CD4-positive, alpha-beta T cell treated with Interferon gamma for 1 hour (primary cell): ENCODE measurements around the gene DTX1.

Experiments
- DNase-seq: peaks from one replicate; pipeline ENCODE4 v3.0.0-alpha.2; 2020

DTX1 gene

DNA sequence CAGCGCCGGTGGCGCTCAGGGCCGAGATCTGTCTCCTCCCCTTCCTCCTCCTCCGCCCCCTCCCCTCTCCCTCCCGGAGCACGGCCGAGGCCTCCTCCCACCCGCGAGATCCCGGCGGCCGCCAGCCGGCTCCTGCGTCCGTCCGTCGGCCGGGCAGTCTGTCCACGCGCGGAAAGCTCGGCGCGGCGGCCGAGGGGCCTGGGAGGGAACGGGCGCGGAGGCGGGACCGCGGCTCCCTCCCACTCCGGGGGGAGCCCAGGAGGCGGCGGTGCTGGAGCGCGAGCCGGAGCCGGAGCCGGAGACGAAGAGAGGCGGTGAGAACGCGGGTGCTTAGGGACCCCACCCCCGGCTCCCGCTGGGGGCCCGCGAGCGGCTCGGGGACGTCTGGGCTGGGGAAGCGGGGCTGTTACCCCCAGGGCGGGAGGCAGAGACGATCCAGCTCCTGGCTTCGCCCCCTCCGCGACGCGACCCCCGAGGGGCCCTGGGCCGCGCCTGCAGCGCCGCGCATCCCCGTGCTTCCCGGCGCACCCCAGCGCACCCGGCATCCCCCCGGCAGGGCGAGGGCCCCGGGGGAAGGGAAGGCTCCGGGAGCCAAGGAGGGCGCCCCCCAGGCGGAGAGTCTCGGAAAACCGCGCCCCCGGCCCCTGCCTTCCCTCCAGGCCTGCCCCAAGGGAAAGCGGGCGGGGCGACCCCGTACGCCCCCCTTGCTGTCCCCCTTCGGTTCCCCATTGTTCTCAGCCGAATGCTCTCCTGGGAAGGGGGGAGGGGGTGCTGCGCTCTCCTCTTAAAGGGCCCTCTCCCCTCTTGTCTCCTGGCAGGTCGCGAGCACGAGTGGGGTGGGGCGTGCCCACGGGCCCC is at the start of gene DTX1:
Gene DTX1, plus strand, starts transcription at position 100 of the 858 bp plus-strand sequence. CDS start 1,463 bp downstream, outside the sequence.
- peak; percentile 20 for DNase-seq

DNA sequence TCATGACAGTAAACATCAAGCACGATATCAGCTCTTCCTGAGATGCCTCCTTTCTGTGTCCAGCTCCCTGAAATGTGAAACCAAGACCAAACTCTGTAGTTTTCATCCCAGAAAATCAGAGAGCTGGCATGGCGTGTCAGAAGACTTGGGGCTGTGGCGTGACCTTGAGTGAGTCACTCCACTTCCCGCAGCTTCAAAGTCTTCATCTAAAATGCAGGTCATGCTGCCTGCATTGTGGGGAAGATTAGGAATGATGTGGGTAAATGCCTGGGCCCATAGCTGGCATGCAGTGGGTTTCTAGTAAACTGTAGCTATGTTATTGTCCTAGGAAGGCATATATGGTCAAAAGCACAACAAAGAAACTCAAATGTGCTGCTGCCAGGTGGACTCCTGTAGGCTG is 49.4 kb upstream of the DTX1 start:
- no peak for DNase-seq

DNA sequence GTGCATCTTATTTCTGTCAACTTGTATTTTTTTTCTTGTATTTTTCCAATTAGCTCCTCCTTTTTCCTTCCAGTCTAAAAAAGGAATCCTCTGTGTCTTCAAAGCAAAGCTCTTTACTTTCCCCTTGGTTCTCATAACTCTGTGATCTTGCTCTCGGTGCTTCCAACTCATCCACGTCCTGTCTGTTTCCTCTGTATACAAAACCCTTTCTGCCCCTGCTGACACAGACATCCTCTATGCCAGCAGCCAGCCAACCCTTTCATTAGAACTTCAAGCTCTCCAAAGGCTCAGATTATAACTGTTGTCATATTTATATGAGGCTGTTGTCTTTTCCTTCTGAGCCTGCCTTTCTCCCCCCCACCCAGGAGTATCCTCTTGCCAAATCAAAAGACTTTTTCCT is 45.8 kb upstream of the DTX1 start:
- DNase-seq: no peak

DNA sequence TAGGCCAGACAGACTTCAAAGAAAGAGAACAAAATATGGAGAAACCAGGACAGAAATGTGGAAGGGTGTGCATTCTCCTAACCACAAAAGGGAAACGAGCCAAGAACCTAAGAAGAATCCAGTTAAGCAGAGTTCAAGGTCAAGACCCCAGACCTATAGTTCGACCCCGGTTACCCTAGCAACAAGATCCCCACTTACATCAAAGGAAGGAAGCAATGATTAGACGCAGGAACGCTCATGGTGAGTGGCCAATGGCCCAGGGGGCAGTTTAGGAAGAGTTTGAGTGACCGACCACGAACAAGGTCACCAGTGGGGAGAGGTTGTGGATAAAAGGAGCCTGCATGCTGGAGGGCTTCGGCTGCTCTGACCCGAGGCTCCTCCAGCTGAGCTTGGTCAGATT is 42.0 kb upstream of the DTX1 start:
- no peak for DNase-seq

DNA sequence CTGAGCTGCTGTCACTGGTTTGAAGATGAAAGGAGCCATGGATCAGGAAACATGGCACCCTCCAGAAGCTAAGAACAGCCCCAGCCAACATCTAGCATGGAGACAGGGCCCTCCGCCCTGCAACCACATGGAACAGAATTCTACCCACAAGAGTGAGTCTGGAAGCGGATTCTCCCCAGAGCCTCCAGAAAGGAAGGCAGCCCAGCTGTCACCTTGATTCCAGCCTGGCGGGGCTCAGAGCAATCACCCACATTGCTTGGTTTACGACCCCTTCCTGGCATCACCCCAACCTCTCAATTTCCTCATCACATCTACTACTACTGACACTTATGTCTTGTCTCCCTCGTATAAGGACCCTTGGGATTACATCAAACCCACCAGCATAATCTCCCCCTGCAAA is 39.7 kb upstream of the DTX1 start:
- no peak for DNase-seq

DNA sequence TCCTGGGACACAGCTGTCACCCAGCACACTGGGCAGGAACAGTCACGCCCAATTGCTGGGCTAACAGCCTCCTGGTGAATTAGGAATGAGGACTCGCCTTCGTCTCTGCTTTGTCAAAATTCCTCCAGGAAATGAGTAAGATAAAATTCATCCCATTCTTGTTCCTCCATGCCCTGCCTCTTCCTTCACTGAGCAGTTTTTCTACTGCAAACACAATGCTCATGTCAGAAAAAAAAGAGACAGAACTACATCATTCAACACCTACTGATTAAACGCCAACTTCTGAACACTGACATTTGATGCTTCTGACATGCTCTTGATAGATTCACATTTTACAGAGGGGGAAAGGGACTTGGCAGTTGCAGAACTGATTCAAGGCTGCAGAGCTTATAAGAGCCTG is 37.5 kb upstream of the DTX1 start:
- no peak for DNase-seq

DNA sequence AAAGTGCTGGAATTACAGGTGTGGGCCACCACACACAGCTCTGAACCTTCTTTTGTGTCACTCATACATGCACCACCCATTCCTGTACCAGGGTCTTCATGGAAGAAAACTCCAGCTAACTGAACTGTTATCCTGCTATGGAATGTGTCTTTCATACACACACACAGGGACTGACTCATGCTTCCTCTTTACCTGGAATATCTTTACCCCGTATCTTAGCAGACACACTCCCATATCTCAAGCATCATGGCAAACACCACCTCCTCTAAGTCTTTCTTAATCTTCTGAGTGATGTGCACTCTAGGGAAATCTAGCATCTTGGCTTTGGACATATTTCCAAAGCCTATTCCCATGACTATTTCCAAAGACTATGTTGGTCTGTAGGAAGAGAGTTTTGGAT is 35.0 kb upstream of the DTX1 start:
- no peak for DNase-seq

DNA sequence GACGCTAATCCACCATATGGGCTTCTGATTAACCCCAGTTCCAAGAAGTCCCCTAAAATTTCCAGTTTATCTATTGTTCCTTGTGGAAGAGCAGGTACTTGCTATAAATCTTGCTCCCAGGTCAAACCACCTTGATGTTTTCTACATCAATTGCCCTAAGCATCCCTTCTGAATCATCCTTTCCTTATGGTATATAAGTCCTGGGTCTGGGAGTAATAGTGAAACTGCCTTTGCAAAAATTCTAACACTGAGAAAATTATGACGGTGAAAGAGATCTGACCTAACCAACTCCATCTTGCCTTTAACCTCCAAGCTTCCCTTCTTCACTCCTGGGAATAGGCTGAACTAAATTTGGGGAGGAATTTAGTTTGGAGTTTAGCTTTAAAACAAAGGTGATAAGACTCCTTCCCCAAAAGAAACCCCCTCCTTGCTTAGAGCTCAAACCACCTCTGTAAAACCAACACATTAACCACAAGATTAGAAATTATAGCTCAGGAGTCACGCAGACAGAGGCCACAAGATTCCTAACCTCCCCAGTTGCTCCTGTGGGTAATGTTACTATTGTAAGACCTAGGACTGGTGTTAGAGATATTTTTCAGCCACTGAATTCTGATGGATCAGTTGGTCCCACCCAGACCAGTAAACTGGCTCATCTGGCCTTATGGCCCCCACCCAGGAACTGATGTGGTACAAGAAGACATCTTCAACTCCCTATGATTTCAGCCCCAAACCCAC is 33.8 kb upstream of the DTX1 start:
- no peak for DNase-seq

DNA sequence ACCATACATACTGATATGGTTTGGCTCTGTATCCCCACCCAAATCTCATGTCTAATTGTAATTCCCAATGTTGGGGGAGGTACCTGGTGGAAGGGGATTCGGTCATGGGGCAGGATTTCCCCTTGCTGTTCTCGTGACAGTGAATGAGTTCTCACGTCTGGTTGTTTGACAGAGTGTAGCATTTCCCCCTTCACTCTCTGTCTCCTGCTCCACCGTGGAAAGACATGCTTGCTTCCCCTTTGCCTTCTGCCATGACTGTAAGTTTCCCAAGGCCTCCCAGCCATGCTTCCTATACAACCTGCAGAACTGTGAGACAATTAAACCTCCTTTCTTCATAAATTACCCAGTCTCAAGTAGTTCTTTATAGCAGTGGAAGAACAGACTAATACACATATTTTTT is 28.8 kb upstream of the DTX1 start:
- no peak for DNase-seq

DNA sequence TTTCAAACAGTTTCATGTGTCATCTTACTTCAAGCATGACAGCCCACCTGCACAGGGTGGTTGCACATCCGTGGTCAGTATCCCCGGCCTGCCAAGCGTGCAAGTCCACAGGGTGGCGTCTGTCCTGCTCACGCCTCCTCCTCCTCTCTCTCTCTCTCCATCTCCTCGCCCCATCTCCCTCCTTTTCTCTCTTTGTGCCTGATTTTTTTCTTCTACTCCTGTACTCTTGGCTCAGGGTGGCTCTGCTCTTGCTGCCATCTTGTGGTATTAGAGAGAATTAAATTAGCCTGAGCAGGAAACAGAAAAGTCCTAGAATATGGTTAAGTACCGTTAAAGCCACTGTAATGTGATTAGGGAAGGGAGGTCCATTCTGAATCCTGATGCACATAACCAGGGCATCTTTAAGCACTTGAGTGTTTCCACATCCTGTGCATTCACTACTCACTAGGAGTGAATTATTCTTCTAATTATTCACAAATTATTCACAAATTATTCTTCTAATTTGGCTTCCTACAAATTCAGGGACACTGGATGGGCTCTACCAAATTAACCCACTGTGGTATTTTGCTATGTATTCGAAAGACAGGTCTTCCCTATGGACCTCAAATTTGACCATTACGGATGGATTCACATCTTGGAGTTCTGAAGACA is 25.5 kb upstream of the DTX1 start:
- DNase-seq: no peak

DNA sequence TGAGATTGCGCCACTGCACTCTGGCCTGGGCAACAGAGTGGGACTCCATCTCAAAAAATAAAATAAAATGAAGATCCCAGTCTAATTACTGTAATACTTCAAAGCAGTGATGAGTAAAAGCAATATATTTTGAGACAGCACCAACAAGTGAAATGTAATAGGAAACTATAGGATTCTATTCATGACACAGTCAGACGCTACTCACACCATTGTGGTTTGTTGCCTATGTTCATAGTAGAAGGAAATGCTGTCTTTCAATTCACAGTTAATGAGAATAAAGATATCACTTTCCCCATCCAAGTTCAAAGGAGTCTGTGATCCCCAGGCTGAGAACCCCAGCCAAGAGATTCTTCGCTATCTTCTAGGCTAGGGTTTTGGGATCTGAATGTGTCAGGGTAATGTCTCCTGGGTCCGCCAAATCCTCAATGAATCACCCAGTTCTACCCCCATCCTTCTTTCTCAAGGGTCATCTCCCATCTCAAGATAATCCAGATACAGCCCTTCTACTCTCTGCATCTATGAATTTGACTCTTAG is 16.6 kb upstream of the DTX1 start:
- DNase-seq: no peak

DNA sequence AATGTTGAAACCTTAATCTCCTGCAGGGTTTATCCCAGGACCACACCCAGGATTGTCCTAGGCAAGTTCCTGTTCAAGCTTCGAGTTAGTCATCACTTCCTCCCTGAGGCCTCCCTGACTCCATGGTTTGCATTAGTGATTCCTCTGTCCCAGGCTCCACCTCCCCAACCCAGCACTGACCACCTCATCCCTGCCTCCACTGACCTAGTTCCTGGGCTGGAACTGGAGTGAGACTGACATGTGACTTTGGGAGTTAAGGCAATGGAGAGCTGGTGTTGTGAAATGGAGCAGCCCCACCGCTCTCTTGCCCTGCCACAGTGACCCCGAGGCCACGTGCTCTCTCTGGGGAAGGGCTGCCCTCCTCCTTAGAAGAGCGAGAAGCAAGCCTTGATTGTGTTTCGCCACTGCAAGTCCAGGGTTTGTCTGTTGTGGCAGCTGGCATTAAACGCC is 15.8 kb upstream of the DTX1 start:
- peak; percentile 67 for DNase-seq

DNA sequence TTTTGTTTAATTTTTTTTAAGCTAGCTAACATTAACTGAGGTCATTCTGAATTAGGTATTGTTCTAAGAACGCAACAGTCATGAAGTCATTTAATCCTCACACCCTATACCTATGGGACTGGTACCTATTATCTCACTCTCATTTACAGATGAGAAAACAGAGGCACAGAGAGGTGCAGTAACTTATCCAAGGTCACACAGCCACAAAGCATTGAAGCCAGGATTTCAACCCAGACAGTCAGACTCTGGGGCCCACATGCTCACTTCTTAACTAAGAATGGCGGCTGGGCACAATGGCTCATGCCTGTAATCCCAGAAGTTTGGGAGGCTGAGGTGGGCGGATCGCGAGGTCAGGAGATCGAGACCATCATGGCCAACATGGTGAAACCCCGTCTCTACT is 15.0 kb upstream of the DTX1 start:
- DNase-seq: no peak

DNA sequence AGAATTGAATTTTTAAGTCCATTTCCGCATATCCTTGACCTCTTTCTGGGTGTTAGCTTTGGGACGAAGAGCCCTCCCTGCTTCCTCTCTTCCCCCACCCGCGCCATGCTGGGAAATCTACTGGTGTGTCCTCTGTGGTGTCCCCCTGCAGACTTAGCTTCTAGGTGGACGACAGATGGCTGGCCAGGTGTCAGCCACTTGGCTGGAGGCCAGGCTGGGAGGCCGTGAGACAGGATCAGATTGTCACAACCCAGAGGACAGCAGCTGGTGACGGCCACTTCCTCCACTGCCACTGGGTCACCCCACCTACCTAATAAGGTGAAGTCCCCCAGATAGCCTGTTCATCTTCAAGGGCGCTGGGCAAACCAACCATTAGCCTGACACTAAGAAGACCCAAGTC is 13.3 kb upstream of the DTX1 start:
- no peak for DNase-seq

DNA sequence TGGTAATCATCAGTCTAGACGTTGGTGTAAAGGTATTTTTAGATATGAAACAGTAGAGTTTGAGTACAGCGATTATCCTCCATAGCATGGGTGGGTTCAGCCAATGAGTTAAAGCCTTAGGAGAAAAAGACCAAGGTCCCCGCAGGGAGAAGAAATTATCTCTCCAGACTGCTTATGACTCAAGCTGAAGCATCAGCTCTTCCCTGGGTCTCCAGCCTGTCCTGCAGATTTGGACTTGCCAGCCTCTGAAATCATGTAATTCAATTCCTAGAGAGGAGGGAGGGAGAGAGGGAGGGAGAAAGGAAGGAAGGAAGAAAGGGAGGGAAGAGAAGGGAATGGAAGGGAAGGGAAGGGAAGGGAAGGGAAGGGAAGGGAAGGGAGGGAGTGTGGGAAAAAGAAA is 12.0 kb upstream of the DTX1 start:
- no peak for DNase-seq

DNA sequence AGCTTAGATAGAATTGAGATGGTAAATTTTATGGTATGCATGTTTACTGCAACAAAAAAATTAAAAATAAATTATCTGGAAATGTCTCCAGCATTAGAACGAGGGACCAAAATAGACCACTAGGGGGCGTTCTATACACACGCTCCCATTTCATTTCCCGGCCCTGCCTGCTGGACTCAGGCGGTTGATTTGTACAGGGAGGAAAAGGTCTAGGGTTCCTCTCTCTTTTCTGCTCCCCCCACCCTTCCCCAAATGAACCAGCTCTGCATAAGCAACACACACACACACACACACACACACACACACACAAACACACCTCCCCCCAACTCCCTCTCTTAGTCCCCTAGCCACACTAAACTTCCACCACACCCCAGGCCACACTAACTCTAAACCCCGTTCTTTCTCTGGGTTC is 7.8 kb upstream of the DTX1 start:
- peak; percentile 58 for DNase-seq

DNA sequence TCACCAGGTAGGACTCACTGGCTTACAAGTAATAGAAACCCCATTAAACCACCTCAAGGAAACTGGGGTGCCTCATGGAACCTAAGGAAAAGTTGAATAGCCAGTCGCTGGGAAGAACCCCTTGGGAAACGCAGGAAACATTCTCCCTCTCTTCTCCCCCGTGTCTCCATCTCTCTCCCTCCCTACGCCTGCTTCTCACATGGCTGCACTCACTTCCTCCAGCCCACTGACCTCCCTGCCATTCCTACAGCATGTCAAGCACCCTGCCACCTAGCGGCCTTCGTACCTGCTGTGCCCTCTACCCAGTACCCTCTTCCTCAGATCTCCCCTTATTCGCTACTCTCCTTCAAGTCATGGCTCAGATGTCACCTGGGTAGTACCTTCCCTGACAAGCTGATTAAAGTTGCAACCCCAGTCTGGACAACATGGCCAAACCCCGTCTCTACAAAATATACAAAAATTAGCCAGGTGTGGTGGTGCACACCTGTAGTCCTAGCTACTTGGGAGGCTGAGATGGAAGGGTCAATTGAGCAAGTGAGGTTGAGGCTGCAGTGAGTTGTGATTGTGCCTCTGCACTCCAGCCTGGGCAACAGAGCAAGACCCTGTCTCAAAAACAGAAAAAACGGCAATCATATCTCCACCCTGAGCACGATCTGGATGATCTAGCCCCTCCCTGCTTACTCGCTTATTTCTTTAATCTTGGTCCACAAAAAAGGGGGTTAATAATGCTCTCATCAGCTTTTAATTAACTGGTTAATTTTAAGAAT is 6.4 kb upstream of the DTX1 start:
- DNase-seq: no peak

DNA sequence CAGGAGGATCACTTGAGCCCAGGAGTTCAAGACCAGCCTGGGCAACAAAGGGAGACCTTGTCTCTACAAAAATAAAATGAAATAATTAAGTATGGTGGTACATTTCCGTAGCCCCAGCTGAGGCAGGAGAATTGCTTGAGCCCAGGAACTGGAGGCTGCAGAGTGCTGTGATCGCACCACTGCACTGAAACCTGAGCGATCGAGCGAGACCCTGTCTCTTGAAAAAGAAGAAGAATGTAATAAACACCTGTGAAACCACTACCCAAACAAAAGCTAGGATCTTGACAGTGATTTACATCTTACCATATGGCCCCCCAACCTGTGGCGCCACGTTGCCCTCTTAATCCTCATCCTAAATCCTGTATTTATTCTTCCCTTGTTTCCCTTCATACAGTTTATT is 5.7 kb upstream of the DTX1 start:
- peak; percentile 20 for DNase-seq

DNA sequence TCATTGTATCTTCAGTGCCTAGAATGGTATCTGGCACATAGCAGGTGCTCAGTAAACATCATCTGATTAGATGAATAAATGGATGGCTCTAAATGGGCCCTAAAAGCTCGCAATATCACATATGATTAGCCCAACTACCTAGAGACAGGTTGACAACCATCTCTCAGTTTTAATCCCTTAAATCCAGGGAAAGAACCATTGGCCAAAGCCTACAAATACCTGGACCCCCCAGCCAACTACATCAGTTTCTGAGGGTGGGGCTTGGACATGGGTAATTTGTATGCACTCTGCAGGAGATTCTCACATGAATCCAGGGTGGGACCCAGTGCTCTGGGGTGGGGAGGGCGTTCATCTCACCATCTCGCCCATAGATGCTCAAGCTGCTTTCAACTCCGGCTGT is 4.8 kb upstream of the DTX1 start:
- no peak for DNase-seq

DNA sequence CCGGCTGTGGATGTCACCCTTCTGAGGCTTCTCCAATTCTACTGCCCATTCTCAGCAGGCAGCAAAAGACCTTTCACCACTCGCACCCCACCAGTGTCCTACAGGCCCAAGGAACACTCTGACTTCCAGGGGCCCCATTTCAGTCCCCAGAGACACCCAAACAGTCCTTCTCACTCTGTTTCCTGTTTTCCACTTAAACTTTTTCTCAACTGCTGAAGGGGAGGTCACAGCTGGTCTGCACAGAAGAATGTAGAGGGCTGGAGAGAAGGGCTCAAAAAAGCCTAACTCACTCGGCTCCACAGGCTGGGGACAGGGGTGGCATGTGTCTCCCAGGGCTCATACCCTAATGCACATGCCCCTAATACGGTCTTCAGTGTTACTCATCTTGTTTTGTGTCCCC is 4.2 kb upstream of the DTX1 start:
- DNase-seq: no peak

DNA sequence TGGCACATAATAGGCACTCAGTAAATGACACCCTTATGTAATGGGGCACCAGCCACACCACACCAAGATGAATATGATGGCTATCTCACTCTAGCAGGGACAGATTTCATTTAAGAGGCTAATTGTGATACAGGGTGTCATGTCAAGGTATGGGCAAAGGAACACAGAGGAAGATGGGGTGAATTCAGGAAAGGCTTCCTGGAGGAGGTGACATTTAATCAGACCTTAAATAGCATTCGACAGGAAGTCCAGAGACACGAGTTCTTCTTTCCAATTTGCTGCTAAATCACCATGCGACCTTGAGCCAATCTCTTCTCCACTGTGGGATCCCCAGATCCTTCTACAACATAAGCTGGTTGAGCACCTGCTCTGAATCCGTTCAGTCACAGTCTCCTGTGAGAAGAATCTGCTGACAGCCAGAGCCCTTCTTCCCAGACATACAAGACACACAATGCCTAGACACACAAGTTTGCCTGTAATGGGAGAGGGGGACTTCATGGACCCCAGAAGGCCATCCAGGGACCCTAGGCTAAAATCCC is 1.5 kb upstream of the DTX1 start:
- DNase-seq: no peak

DNA sequence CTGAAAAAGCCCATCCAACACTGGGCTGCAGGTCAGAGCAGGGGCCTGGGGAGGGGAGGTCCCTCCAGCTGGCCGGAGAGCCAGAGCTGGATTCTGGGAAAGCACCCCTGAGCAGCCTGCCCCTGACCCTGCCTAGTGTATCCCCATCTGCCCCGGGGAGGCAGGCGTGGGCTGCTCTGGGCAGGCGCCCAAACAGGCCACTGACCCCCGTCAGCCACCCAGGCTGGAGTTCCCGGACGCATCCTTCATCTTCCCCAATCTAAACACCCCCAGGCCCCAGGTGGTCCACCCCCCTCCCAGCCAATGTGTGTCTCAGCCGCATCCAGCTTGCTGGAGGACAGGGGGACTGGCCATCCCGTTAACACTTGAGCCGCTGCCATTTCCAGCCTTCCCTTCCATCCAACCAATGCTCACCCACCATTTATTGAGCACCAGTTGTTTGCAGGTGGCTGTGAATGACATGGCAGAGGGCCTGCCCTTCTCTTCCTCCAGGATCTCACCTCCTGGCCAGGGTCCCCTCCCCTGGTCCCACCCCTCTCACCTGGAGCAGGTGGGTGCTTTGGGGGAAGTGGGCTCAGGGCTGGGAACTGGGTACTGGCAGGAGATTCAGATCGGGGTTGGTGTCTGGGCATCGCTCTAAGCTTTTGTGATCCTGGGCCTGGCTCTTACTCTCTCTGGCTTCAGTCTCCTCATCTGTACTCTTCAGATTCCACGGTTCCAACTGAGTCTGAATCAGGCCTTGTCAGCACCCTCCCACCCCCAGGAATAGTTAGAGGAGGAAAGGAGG is 743 bp upstream of the DTX1 start:
- no peak for DNase-seq
